Glutamatergic neuron (in vitro differentiated cells): Measurements from ENCODE around the gene ROR2. TPM values are rescaled to one million over a fixed set of nuclear protein-coding genes. Genes with fewer than 3 reads are reported as not detected.

Source experiments
- DNase-seq: peaks from one replicate; pipeline ENCODE4 v3.0.0; 2022
- H3K27ac Mint-ChIP-seq: one replicate; pipeline ENCODE4 v1.8.0; 2020; ENCODE audit warnings: mild to moderate bottlenecking, mixed read lengths, inconsistent platforms; ENCODE audit not compliant: unreplicated experiment
- H3K27me3 Mint-ChIP-seq: one replicate; pipeline ENCODE4 v1.8.0; 2020; ENCODE audit warnings: mild to moderate bottlenecking, moderate library complexity, mixed read lengths, inconsistent platforms; ENCODE audit not compliant: unreplicated experiment
- H3K36me3 Mint-ChIP-seq: one replicate; pipeline ENCODE4 v1.8.0; 2020; ENCODE audit warnings: mild to moderate bottlenecking, mixed read lengths, inconsistent platforms; ENCODE audit not compliant: unreplicated experiment
- H3K4me1 Mint-ChIP-seq: one replicate; pipeline ENCODE4 v1.8.0; 2020; ENCODE audit warnings: mild to moderate bottlenecking, low read depth, mixed read lengths, inconsistent platforms; ENCODE audit not compliant: unreplicated experiment
- H3K4me3 Mint-ChIP-seq: one replicate; pipeline ENCODE4 v1.8.0; 2020; ENCODE audit warnings: mild to moderate bottlenecking, mixed read lengths, inconsistent platforms; ENCODE audit not compliant: unreplicated experiment
- H3K9me3 Mint-ChIP-seq: one replicate; pipeline ENCODE4 v1.8.0; 2020; ENCODE audit warnings: mild to moderate bottlenecking, moderate library complexity, mixed read lengths, inconsistent platforms; ENCODE audit not compliant: unreplicated experiment
- CTCF ChIP-seq: fragments of 200-600 bp; sonication (generic); IDR thresholded peaks from one replicate; pipeline ENCODE4 v1.5.0; 2021; ENCODE audit not compliant: partially characterized antibody, unreplicated experiment
- total RNA-seq: library from RNA; stranded (reverse); fragmentation: NEBNext Ultra II Directional; extraction: Animal tissue kit (Norgen Biotek cat#: 25700); gene quantifications from one replicate; pipeline ENCODE4 v1.2.1, GENCODE V29; 2021; ENCODE audit not compliant: unreplicated experiment

The ROR2 gene
- total RNA-seq, 1 donor from 2014 or later = 51.1 TPM

- no peak for TF ChIP-seq CTCF
- DNase-seq = peak; percentile 79
- Mint-ChIP-seq H3K27me3 (peaks cover 5% of the 10 kb centered on the region), H3K27ac (peak overlapping the region; percentile 98), H3K4me1 (peaks cover 42% of the 10 kb centered on the region), H3K36me3 (peaks cover 4% of the 10 kb centered on the region), H3K9me3 (peaks cover 9% of the 10 kb centered on the region), H3K4me3 (peak overlapping the region; percentile 68)
Measured at GRCh38 chr9:91750343-91750742, 199.7 kb downstream of the ROR2 start.

- H3K27ac Mint-ChIP-seq = no peak overlapping the region
- TF ChIP-seq CTCF = no peak
- H3K36me3 Mint-ChIP-seq = peaks cover 9% of the 10 kb centered on the region
- H3K4me1 Mint-ChIP-seq = peaks cover 29% of the 10 kb centered on the region
- H3K27me3 Mint-ChIP-seq = peaks cover 5% of the 10 kb centered on the region
- H3K4me3 Mint-ChIP-seq = no peak overlapping the region
- no peak for DNase-seq
- peaks cover 9% of the 10 kb centered on the region for H3K9me3 Mint-ChIP-seq
Measured at GRCh38 chr9:91746904-91747303, 203.1 kb downstream of the ROR2 start.

DNA sequence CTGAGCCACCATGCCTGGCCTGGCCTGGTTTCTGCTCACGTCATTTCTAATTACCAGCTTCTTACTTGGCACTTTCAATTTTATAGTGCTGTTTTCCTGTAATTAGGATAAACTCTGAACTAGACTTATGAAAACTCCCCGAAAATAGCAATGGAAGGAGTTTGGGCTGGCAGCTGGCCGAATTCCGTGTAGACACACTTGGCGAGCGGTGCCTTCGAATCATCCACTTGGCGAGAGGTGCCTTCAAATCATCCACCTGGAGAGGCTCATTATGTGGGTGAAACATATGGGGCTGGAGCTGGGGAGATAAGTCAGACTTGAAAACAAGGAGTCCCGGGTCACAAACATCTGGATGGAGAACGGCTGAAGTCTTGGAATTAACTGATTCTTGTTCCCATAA, 203.7 kb downstream of the ROR2 start:
- Mint-ChIP-seq H3K9me3 (peaks cover 9% of the 10 kb centered on the region), H3K36me3 (peaks cover 11% of the 10 kb centered on the region), H3K27me3 (peaks cover 7% of the 10 kb centered on the region), H3K4me3 (no peak overlapping the region), H3K27ac (no peak overlapping the region), H3K4me1 (peaks cover 28% of the 10 kb centered on the region)
- DNase-seq = no peak
- no peak for TF ChIP-seq CTCF

GRCh38 chr9:91744114-91744513, 205.9 kb downstream of the ROR2 start:
- no peak for TF ChIP-seq CTCF
- Mint-ChIP-seq H3K4me3 (no peak overlapping the region), H3K27ac (no peak overlapping the region), H3K4me1 (peaks cover 19% of the 10 kb centered on the region), H3K27me3 (peaks cover 2% of the 10 kb centered on the region), H3K36me3 (peaks cover 7% of the 10 kb centered on the region), H3K9me3 (peaks cover 1% of the 10 kb centered on the region)
- no peak for DNase-seq

DNA sequence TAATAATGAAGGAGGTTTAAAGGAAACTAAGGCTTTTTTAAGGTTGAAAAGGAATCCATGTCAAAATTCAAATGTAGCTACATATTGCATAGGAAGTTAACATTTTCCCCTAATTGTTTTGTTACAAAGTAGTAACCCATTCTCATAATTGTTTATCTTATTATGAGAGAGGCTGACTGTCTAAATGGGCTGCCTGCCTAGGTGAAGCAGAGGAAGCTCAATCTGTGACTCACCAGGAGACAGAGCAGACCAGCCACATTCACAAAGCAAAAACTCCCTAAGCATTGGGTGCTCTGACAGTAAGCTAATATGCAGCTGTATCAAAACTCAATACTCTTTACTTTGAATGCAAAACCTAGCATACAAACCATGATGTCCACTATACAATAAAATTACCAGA, 208.5 kb downstream of the ROR2 start:
- Mint-ChIP-seq H3K4me1 (peaks cover 21% of the 10 kb centered on the region), H3K27ac (no peak overlapping the region), H3K9me3 (peaks cover 3% of the 10 kb centered on the region), H3K36me3 (peaks cover 7% of the 10 kb centered on the region), H3K4me3 (no peak overlapping the region), H3K27me3 (peaks cover 2% of the 10 kb centered on the region)
- no peak for DNase-seq
- no peak for TF ChIP-seq CTCF
